Activated CD4-positive, alpha-beta T cell treated with anti-CD3 and anti-CD28 coated beads, Interleukin-2, amount 10 ng/mL, durations not matched to agents 7 days and 5 days (primary cell): ENCODE measurements around the gene CACNA2D1. TPM values are rescaled to one million over a fixed set of nuclear protein-coding genes. Genes with fewer than 3 reads are reported as not detected.

Experiments used
- CTCF ChIA-PET: fragments of 350-600 bp; sonication (Branson Sonifier 250); formaldehyde crosslinking; loops from one replicate; lab custom pipeline; 2021; ENCODE audit warnings: antibody characterized with exemption; lab: Charles Lee
- POLR2A ChIA-PET: fragments of 350-600 bp; sonication (Branson Sonifier 250); formaldehyde crosslinking; loops from one replicate; lab custom pipeline; 2021; ENCODE audit warnings: antibody characterized with exemption; lab: Charles Lee
- DNase-seq: peaks from one replicate; pipeline ENCODE4 v3.0.0-alpha.2; 2020
- H3K27ac Mint-ChIP-seq: one replicate; pipeline ENCODE4 v1.8.0; 2021; ENCODE audit warnings: mild to moderate bottlenecking, moderate library complexity, mixed read lengths
- H3K27me3 Mint-ChIP-seq: one replicate; pipeline ENCODE4 v1.8.0; 2021; ENCODE audit warnings: mixed read lengths
- H3K36me3 Mint-ChIP-seq: one replicate; pipeline ENCODE4 v1.8.0; 2021; ENCODE audit warnings: low read depth, mixed read lengths
- H3K4me1 Mint-ChIP-seq: one replicate; pipeline ENCODE4 v1.8.0; 2021; ENCODE audit warnings: mixed read lengths
- H3K4me3 Mint-ChIP-seq: one replicate; pipeline ENCODE4 v1.8.0; 2021; ENCODE audit warnings: mild to moderate bottlenecking, moderate library complexity, mixed read lengths
- H3K9me3 Mint-ChIP-seq: one replicate; pipeline ENCODE4 v1.8.0; 2021; ENCODE audit warnings: mixed read lengths
- total RNA-seq, 2 experiments: library from RNA; stranded (reverse); gene quantifications; one replicate each; pipeline ENCODE4 v1.2.3, GENCODE V29; 2021

The CACNA2D1 gene
- not detected for total RNA-seq

DNA sequence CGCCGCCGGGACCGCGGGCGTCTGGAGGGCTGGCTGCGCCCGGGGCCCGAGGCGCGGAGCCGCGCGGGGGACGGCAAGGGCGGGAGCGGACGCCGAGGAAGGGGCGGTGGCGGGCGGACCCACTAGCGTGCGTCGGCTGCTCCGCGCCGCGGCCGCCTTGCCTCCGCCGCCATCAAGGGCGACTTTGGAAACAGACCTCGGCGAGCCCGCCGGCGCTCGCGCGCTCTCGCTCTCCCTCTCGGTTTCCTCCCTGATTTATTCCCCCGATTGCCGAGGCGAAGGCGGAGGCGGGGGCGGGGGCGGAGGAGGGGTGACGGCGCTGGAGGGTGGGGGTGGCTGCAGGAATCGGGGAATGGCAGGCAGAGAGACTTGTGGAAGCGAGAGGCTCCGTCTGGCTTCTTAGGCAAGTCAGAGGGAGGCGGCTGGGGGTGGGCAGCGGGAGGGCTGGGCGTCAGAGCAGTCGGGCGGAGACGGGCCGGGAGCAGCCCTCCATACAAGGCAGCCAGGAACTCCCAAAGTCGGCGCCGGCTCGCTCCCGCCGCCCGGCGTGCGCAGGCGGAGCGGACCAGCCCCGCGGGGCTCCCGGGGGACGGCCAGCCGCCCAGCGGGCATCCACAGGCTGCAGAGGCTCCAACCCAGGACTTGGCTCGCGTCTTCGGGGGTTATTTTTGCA lies at the start of gene CACNA2D1:
CACNA2D1 (minus strand) TSS at position 231 of the 673 bp plus-strand sequence.
- Mint-ChIP-seq H3K4me1 (peaks cover 4% of the 10 kb centered on the region), H3K27ac (peak within 1 kb of the TSS; percentile 60), H3K4me3 (peak within 1 kb of the TSS; percentile 25), H3K36me3 (no peaks in the 10 kb centered on the region), H3K9me3 (no peaks in the 10 kb centered on the region), H3K27me3 (peaks cover 38% of the 10 kb centered on the region)
- ChIA-PET POLR2A (no interaction called here), CTCF (interaction anchor here (0.6 kb wide), 1 partner anchor 280 kb away, joined by 7 read pairs; no protein-coding TSS in a partner anchor)
- DNase-seq = no peak

DNA sequence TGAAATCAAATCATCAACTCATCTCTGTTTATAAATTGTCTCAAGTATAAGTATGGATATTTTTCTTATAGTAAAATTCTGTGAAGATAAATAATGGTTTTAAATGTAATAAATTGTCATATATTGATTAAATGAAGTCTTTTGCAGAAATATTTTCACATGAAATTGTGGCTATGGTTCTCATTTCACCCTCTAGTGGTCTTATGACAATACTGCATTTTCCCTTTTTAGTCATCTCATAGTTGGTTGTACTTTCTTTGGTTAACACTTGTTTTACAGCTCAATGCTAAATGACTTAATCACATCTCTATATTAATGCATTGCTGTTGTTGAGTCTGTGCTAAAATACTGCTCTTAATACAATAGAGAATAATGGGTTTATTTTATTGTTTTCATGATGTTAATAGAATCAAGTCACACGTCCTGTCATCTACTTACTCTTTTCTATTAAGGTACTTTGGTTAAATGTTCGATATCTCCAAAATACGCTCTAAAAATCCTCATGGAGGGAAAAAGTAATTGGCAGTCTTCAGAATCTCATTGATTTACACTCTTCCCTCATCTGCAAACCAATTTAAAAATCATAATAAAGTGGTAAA lies 38.0 kb upstream of the CACNA2D1 start:
- no peak overlapping the region for H3K27ac Mint-ChIP-seq
- no peaks in the 10 kb centered on the region for H3K36me3 Mint-ChIP-seq
- peaks cover 2% of the 10 kb centered on the region for H3K9me3 Mint-ChIP-seq
- no peaks in the 10 kb centered on the region for H3K27me3 Mint-ChIP-seq
- DNase-seq = no peak
- no peak overlapping the region for H3K4me3 Mint-ChIP-seq
- ChIA-PET POLR2A (no interaction called here), CTCF (no interaction called here)
- no peaks in the 10 kb centered on the region for H3K4me1 Mint-ChIP-seq

DNA sequence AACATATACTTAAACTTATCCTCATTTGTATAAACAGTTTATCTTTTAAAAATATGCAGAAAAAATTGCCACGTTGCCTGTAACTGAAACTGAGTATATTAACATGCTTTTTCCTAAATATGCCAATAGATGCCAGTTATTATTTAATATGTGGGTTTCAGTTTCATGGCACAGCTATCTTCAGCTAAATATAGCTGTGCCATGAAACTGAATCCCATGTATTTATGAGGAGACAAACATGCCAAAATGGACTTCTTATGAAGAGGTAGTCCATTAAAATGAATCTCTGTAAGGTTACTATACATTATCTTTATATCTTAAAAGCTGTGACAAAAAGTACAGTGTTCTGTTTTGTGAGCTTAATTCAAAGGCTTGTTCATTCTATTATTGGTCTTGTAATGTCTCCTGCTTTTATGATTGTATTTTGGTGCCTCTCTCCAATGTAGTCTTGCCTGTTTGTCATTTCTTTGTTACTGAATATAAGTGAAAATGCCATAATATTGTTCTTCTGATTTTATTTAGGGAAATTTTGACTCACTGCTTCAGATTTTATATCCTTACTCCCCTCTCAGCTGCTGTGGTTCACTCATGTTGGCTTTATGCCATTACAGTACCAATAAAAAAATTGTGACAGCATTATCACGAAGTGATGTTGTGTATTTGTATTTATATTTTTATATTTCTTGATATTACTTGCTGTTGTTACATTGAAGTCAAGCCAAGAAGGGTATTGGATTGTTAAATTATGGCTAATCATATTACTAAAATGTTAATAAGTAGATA lies 34.3 kb upstream of the CACNA2D1 start:
- H3K27me3 Mint-ChIP-seq = no peaks in the 10 kb centered on the region
- DNase-seq = no peak
- ChIA-PET CTCF (no interaction called here), POLR2A (no interaction called here)
- no peaks in the 10 kb centered on the region for H3K9me3 Mint-ChIP-seq
- H3K27ac Mint-ChIP-seq = no peak overlapping the region
- H3K36me3 Mint-ChIP-seq = no peaks in the 10 kb centered on the region
- no peak overlapping the region for H3K4me3 Mint-ChIP-seq
- no peaks in the 10 kb centered on the region for H3K4me1 Mint-ChIP-seq

DNA sequence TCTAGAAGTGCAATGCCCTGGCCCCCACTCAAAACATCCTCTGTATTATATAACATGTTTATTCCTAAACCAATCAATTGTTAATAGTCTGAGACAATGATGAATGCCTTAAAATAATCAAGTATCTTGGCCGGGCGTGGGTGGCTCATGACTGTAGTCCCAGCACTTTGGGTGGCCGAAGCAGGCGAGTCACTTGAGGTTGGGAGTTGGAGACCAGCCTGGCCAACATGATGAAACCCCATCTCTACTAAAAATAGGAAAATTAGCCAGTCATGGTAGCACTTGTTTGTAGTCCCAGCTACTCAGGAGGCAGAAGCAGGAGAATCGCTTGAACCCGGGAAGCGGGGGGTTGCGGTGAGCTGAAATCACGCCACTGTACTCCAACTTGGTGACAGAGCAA lies 29.4 kb upstream of the CACNA2D1 start:
- Mint-ChIP-seq H3K4me3 (no peak overlapping the region), H3K4me1 (no peaks in the 10 kb centered on the region), H3K27me3 (no peaks in the 10 kb centered on the region), H3K36me3 (no peaks in the 10 kb centered on the region), H3K9me3 (no peaks in the 10 kb centered on the region), H3K27ac (no peak overlapping the region)
- DNase-seq = no peak
- POLR2A ChIA-PET = no interaction called here
- CTCF ChIA-PET = no interaction called here

DNA sequence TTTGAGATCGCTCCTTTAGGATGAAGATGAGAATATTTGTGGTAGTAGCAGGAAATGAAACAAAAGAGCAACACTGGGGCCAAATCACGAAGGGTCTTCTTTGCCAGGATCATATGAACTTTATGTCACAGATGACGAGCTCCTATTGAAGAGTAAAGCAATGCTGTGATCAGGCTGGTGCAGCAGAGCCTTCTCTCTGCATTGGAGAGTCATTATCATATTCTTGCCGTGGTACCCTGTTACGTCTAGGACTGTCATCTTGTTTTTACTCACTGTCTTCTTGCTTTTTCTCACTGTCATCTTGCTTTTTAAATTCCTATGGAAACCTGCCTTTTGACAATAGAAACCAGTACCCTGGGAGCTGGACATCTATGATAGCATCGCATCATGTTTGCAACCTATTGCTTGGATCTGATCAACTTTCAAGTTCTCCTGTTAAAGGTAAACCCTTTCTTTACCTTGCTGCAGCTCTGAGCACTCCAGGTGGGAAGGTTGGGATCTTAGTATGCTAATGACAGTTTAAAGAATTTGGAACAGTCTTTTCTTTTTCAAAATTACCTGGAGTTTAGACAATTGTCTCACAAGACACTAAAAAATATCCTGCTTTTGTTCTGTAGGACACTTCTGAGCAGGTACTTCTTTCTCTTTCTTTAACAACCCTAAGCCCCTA lies 27.9 kb upstream of the CACNA2D1 start:
- Mint-ChIP-seq H3K9me3 (no peaks in the 10 kb centered on the region), H3K36me3 (no peaks in the 10 kb centered on the region), H3K4me1 (no peaks in the 10 kb centered on the region), H3K27ac (no peak overlapping the region), H3K4me3 (no peak overlapping the region), H3K27me3 (no peaks in the 10 kb centered on the region)
- ChIA-PET POLR2A (no interaction called here), CTCF (no interaction called here)
- DNase-seq = no peak

DNA sequence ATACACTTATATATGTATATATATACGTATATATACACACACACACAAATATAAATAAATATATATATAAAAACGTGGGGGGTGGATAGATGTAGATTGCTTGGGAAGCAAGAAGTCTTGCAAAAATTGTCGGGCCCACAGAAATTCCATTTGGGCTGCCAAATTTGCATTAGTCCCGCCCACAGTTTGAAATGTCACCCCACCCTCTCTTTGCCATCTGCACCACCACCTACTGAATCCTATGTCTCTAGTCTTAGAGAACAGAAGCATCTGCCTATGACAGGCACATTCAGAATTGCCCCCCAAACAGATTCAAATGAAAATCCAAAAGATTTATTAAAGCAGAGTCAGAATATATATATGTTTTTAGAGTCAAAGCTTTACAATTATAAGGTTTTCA lies 25.6 kb upstream of the CACNA2D1 start:
- POLR2A ChIA-PET = no interaction called here
- CTCF ChIA-PET = no interaction called here
- no peaks in the 10 kb centered on the region for H3K27me3 Mint-ChIP-seq
- H3K27ac Mint-ChIP-seq = no peak overlapping the region
- DNase-seq = no peak
- no peak overlapping the region for H3K4me3 Mint-ChIP-seq
- H3K4me1 Mint-ChIP-seq = no peaks in the 10 kb centered on the region
- H3K36me3 Mint-ChIP-seq = no peaks in the 10 kb centered on the region
- H3K9me3 Mint-ChIP-seq = no peaks in the 10 kb centered on the region

DNA sequence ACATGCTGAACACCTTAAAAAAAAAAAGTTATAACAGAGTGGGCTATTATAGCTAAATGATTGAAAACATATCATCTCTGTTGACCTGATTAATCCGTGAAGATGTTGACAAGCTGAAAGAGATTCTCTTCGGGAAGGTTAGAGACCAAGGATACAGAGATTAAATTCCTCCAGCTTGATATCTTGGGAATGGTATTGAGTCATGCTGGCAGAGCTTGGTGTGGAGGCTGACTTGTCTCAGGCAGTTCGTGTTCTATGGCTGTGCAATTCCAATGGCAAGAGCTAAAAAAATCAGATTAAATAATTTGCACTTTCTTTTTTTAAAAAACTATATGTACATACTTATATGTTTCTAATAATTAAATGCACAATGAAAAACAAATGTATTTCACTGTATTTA lies 24.9 kb upstream of the CACNA2D1 start:
- Mint-ChIP-seq H3K36me3 (no peaks in the 10 kb centered on the region), H3K27ac (no peak overlapping the region), H3K4me3 (no peak overlapping the region), H3K9me3 (no peaks in the 10 kb centered on the region), H3K4me1 (no peaks in the 10 kb centered on the region), H3K27me3 (no peaks in the 10 kb centered on the region)
- CTCF ChIA-PET = no interaction called here
- DNase-seq = no peak
- POLR2A ChIA-PET = no interaction called here

DNA sequence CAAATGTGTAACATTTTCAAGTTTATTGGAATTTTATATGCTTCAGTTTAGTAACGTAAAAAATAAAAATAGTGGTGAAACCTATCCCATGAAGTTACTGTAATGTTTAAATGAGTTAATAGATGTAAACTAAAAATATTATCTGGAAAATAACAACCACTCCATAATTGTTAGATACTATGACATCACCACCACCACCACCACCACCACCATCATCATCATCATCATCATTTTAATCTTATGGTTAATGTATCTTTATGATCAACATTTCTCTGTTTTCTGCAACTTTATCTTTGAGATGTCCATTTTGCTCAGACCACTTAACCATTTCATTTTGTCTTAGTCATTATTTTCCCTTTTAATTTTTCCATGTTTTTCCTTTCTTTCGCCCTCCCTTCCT lies 23.4 kb upstream of the CACNA2D1 start:
- Mint-ChIP-seq H3K9me3 (no peaks in the 10 kb centered on the region), H3K27me3 (no peaks in the 10 kb centered on the region), H3K4me3 (no peak overlapping the region), H3K27ac (no peak overlapping the region), H3K4me1 (no peaks in the 10 kb centered on the region), H3K36me3 (no peaks in the 10 kb centered on the region)
- POLR2A ChIA-PET = no interaction called here
- CTCF ChIA-PET = no interaction called here
- no peak for DNase-seq

DNA sequence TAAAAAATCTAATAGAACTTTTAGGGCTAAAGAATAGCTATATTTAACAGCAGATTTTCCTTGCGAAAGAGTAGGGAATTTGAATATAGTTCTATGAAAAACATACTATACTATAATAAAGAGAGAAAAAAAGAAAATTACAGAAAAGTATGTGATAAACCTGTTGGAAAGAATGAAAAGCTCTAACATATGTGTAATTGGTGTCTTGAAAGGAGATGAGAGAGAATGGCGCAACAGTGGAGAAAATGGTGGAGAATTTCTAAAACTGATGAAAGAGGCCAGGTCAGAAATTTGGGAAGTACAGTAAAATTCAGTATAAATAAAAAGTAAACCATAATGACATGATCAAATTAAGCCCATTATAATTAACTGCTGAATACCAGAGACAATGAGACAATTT lies 20.8 kb upstream of the CACNA2D1 start:
- Mint-ChIP-seq H3K4me1 (no peaks in the 10 kb centered on the region), H3K36me3 (no peaks in the 10 kb centered on the region), H3K9me3 (no peaks in the 10 kb centered on the region), H3K4me3 (no peak overlapping the region), H3K27me3 (no peaks in the 10 kb centered on the region), H3K27ac (no peak overlapping the region)
- DNase-seq = no peak
- POLR2A ChIA-PET = no interaction called here
- CTCF ChIA-PET = no interaction called here

DNA sequence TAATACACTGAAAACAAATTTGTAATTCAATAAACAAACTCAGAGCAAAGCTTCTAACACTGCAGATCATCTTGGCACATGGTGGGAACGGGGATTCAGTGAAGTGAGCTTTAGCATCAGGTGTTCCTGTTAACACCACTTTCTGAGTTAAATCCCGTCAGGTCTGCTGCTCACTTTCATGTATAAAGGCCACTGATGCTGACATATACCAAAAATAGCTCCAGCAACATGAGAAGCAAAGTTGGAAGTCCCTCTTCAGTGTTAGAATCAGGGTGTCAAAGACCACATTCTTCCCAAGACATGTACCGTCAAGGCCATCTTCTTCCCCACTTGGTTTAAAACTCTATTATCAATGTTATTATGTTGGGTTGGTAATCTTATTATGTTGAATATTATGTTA lies 11.7 kb upstream of the CACNA2D1 start:
- DNase-seq = no peak
- Mint-ChIP-seq H3K36me3 (no peaks in the 10 kb centered on the region), H3K27me3 (no peaks in the 10 kb centered on the region), H3K9me3 (no peaks in the 10 kb centered on the region), H3K27ac (no peak overlapping the region), H3K4me3 (no peak overlapping the region), H3K4me1 (no peaks in the 10 kb centered on the region)
- POLR2A ChIA-PET = no interaction called here
- CTCF ChIA-PET = no interaction called here

DNA sequence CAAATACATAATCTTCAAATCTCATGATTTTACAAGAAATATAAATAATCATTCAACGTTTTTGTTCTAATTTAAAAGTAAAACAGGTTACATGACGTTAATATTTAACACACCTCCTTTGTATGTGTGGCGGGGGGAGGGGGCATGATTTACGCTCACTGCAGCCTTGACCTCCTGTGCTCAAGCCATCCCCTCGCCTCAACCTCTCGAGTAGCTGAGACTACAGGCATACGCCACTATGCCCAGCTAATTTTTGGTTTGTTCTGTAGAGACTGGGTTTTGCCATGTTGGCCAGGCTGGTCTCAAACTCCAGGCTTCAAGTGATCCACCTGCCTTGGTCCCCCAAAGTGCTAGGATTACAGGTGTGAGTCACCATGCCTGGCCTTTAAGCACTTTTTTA lies 7.2 kb upstream of the CACNA2D1 start:
- no peak for DNase-seq
- no peak overlapping the region for H3K27ac Mint-ChIP-seq
- POLR2A ChIA-PET = no interaction called here
- peaks cover 4% of the 10 kb centered on the region for H3K27me3 Mint-ChIP-seq
- no peaks in the 10 kb centered on the region for H3K4me1 Mint-ChIP-seq
- H3K4me3 Mint-ChIP-seq = no peak overlapping the region
- H3K9me3 Mint-ChIP-seq = no peaks in the 10 kb centered on the region
- no peaks in the 10 kb centered on the region for H3K36me3 Mint-ChIP-seq
- CTCF ChIA-PET = no interaction called here

DNA sequence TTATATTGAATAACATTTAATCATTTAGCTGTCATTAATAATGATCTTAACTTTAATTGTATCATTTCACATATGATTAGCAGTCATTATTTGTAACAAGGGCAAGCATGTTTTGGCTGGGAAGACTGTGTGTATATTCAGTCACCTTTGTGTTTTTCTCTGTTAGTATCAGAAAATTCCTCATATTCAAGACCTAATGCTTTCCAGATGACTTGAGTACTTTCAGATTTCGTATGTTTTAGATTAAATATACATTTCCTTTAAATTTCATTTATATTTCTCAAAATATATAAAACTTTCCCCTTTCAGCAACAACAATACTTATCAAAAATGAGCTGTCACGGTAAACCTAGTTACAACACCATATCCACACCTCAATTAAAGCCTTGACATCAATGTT lies 6.3 kb upstream of the CACNA2D1 start:
- H3K36me3 Mint-ChIP-seq = no peaks in the 10 kb centered on the region
- ChIA-PET CTCF (no interaction called here), POLR2A (no interaction called here)
- H3K9me3 Mint-ChIP-seq = no peaks in the 10 kb centered on the region
- H3K4me3 Mint-ChIP-seq = no peak overlapping the region
- H3K27me3 Mint-ChIP-seq = peaks cover 13% of the 10 kb centered on the region
- H3K4me1 Mint-ChIP-seq = no peaks in the 10 kb centered on the region
- DNase-seq = no peak
- H3K27ac Mint-ChIP-seq = no peak overlapping the region

DNA sequence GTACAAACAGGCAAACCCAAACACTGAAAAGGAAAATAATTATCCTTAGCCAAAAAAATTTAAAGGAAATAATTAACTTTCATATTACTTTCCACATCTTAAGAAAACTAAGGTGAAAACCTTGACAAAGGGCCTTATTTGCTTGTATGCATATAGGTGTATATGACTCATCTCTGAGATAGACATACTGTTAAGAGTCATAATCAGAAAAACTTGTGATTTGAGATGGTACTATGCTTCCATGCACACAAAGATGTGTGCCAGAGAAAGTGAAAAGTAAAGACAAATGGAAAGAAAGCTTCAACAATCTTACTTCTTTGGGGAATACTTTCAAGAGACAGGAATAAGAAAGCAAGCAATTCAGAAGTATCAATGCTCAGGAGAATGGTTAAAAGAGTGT lies 3.3 kb upstream of the CACNA2D1 start:
- Mint-ChIP-seq H3K4me1 (peaks cover 4% of the 10 kb centered on the region), H3K27me3 (peaks cover 32% of the 10 kb centered on the region), H3K4me3 (no peak overlapping the region), H3K27ac (no peak overlapping the region), H3K36me3 (no peaks in the 10 kb centered on the region), H3K9me3 (no peaks in the 10 kb centered on the region)
- CTCF ChIA-PET = no interaction called here
- POLR2A ChIA-PET = no interaction called here
- no peak for DNase-seq
